ENCODE measurements around the gene SLC9A3.

Gene SLC9A3

GRCh38 chr5:501831-502184 lies 22.4 kb downstream of the SLC9A3 start:
- CTCF ChIA-PET: interaction anchor here (0.7 kb wide), 2 partner anchors 13 to 508 kb away, joined by 3 read pairs; no protein-coding TSS in a partner anchor
- POLR2A ChIA-PET (ENCODE audit: low non-redundant PET): no interaction called here
- DNase-seq (ENCODE audit: low spot score): no peak
- no peak overlapping the region for H3K27ac ChIP-seq
- TF ChIP-seq CTCF (conservative IDR thresholded peaks at IDR 0.05; ENCODE audit: low read depth): no peak

GRCh38 chr5:501105-501830 lies 23.0 kb downstream of the SLC9A3 start:
- peak overlapping the region; percentile 9; the same call in 1 of the 2 replicates for H3K27ac ChIP-seq
- no peak for DNase-seq (ENCODE audit: low spot score)
- POLR2A ChIA-PET (ENCODE audit: low non-redundant PET): no interaction called here
- no peak for TF ChIP-seq CTCF (conservative IDR thresholded peaks at IDR 0.05; ENCODE audit: low read depth)
- CTCF ChIA-PET: interaction anchor here (0.7 kb wide), 2 partner anchors 13 to 509 kb away, joined by 3 read pairs; no protein-coding TSS in a partner anchor

- TF ChIP-seq CTCF (conservative IDR thresholded peaks at IDR 0.05; ENCODE audit: low read depth): no peak
- no peak overlapping the region for H3K27ac ChIP-seq
- ChIA-PET POLR2A (ENCODE audit: low non-redundant PET) (no interaction called here), CTCF (no interaction called here)
- no peak for DNase-seq (ENCODE audit: low spot score)
These were observed 23.8 kb downstream of the SLC9A3 start for GRCh38 chr5:500491-500890.

- no peak for DNase-seq (ENCODE audit: low spot score)
- POLR2A ChIA-PET (ENCODE audit: low non-redundant PET): no interaction called here
- no peak overlapping the region for H3K27ac ChIP-seq
- CTCF ChIA-PET: interaction anchor here (0.6 kb wide), 2 partner anchors 28 to 178 kb away, joined by 3 read pairs; no protein-coding TSS in a partner anchor
- no peak for TF ChIP-seq CTCF (conservative IDR thresholded peaks at IDR 0.05; ENCODE audit: low read depth)
These were observed 24.7 kb downstream of the SLC9A3 start for GRCh38 chr5:499233-500209.

GRCh38 chr5:497871-498509 lies 26.3 kb downstream of the SLC9A3 start:
- TF ChIP-seq CTCF (conservative IDR thresholded peaks at IDR 0.05; ENCODE audit: low read depth): no peak
- CTCF ChIA-PET: no interaction called here
- DNase-seq (ENCODE audit: low spot score): no peak
- POLR2A ChIA-PET (ENCODE audit: low non-redundant PET): no interaction called here
- no peak overlapping the region for H3K27ac ChIP-seq

GRCh38 chr5:497090-497700 lies 27.1 kb downstream of the SLC9A3 start:
- no peak for DNase-seq (ENCODE audit: low spot score)
- ChIA-PET POLR2A (ENCODE audit: low non-redundant PET) (no interaction called here), CTCF (no interaction called here)
- no peak for TF ChIP-seq CTCF (conservative IDR thresholded peaks at IDR 0.05; ENCODE audit: low read depth)
- no peak overlapping the region for H3K27ac ChIP-seq

Data from RWPE1 (cell line).